Coronary artery (tissue), 2 donors: ENCODE data around the gene DIP2C.
A peak's percentile ranks its signal among the peaks of the same experiment; 100 is the strongest.

Experiments
- DNase-seq: peaks from one replicate; pipeline ENCODE4 v3.0.0-alpha.2; 2017; ENCODE audit warnings: low spot score
- H3K27ac ChIP-seq, 2 donors: fragments of 200-600 bp; sonication (generic); one replicate each; pipeline ENCODE4 v1.5.1; 2016 to 2019
- H3K4me3 ChIP-seq: fragments of 200-600 bp; sonication (generic); 2 replicates; pipeline ENCODE4 v1.5.1; 2016; ENCODE audit warnings: mild to moderate bottlenecking, moderate library complexity
- CTCF ChIP-seq: fragments of 200-600 bp; sonication (generic); IDR thresholded peaks from one replicate; pipeline ENCODE4 v1.5.1; 2019; ENCODE audit warnings: antibody characterized with exemption

DIP2C gene

GRCh38 chr10:569961-570627, 119.4 kb downstream of the DIP2C start:
- no peak for DNase-seq
- TF ChIP-seq CTCF: no peak
- no peak overlapping the region for H3K27ac ChIP-seq
- H3K4me3 ChIP-seq: no peak overlapping the region

GRCh38 chr10:568848-569247, 120.6 kb downstream of the DIP2C start:
- H3K4me3 ChIP-seq: no peak overlapping the region
- no peak for TF ChIP-seq CTCF
- H3K27ac ChIP-seq: no peak overlapping the region
- no peak for DNase-seq

GRCh38 chr10:567869-568268, 121.6 kb downstream of the DIP2C start:
- no peak for DNase-seq
- H3K27ac ChIP-seq: no peak overlapping the region
- no peak overlapping the region for H3K4me3 ChIP-seq
- no peak for TF ChIP-seq CTCF

GRCh38 chr10:566241-566885, 123.1 kb downstream of the DIP2C start:
- no peak overlapping the region for H3K4me3 ChIP-seq
- no peak overlapping the region for H3K27ac ChIP-seq
- peak; percentile 33 for DNase-seq
- no peak for TF ChIP-seq CTCF

GRCh38 chr10:565676-566075, 123.8 kb downstream of the DIP2C start:
- peak; percentile 62 for DNase-seq
- H3K4me3 ChIP-seq: no peak overlapping the region
- H3K27ac ChIP-seq: no peak overlapping the region
- no peak for TF ChIP-seq CTCF

- Histone ChIP-seq H3K4me3 (no peak overlapping the region), H3K27ac (no peak overlapping the region)
- TF ChIP-seq CTCF: no peak
- no peak for DNase-seq
Observed at GRCh38 chr10:565146-565545, 124.3 kb downstream of the DIP2C start.

GRCh38 chr10:563827-564226, 125.6 kb downstream of the DIP2C start:
- DNase-seq: no peak
- TF ChIP-seq CTCF: no peak
- H3K27ac ChIP-seq: no peak overlapping the region
- no peak overlapping the region for H3K4me3 ChIP-seq
